GM19099 (cell line): ENCODE measurements around the gene PCDHGA3.

Experiments
- POLR2A ChIP-seq: IDR thresholded peaks from 3 replicates; pipeline ENCODE4 v1.6.1; 2011; ENCODE audit warnings: low read depth; ENCODE audit not compliant: insufficient read length; ENCODE audit errors: extremely low read depth

The PCDHGA3 gene

GRCh38 chr5:141342773-141343172, 856 bp upstream of the PCDHGA3 start:
- TF ChIP-seq POLR2A: no peak

- TF ChIP-seq POLR2A: no peak
Measured at GRCh38 chr5:141343953-141344463, 379 bp downstream of the PCDHGA3 start.

GRCh38 chr5:141345327-141345726, 1.7 kb downstream of the PCDHGA3 start:
- TF ChIP-seq POLR2A: no peak

GRCh38 chr5:141349917-141350619, 6.4 kb downstream of the PCDHGA3 start, which contains the start of gene PCDHGB1:
PCDHGB1 (plus strand) TSS chr5:141350099; CDS start chr5:141350261, 162 bp downstream.
- no peak for TF ChIP-seq POLR2A

GRCh38 chr5:141351591-141351990, 8.0 kb downstream of the PCDHGA3 start:
- no peak for TF ChIP-seq POLR2A

GRCh38 chr5:141354900-141355469, 11.4 kb downstream of the PCDHGA3 start, which contains the start of gene PCDHGA4:
PCDHGA4 (plus strand) TSS chr5:141355021; CDS start chr5:141355108, 87 bp downstream.
- TF ChIP-seq POLR2A: no peak

- no peak for TF ChIP-seq POLR2A
Measured at GRCh38 chr5:141355641-141356040, 12.0 kb downstream of the PCDHGA3 start.

GRCh38 chr5:141356133-141356532, 12.5 kb downstream of the PCDHGA3 start:
- no peak for TF ChIP-seq POLR2A

GRCh38 chr5:141356950-141357349, 13.3 kb downstream of the PCDHGA3 start:
- TF ChIP-seq POLR2A: no peak

- TF ChIP-seq POLR2A: no peak
Measured at GRCh38 chr5:141359790-141360426, 16.3 kb downstream of the PCDHGA3 start, which contains the start of gene PCDHGB2. PCDHGB2 (plus strand) TSS chr5:141359994; CDS start chr5:141360136, 142 bp downstream.

- no peak for TF ChIP-seq POLR2A
Measured at GRCh38 chr5:141360685-141361084, 17.1 kb downstream of the PCDHGA3 start.

- no peak for TF ChIP-seq POLR2A
Measured at GRCh38 chr5:141362719-141363118, 19.1 kb downstream of the PCDHGA3 start.

GRCh38 chr5:141363952-141364660, 20.5 kb downstream of the PCDHGA3 start, which contains the start of gene PCDHGA5:
PCDHGA5 (plus strand) TSS chr5:141364162; CDS start chr5:141364331, 169 bp downstream.
- TF ChIP-seq POLR2A: no peak

GRCh38 chr5:141366016-141366896, 22.6 kb downstream of the PCDHGA3 start:
- TF ChIP-seq POLR2A: no peak
